Caco-2 (cell line): ENCODE results near the gene MAMDC4. TPM values are rescaled to one million over a fixed set of nuclear protein-coding genes. Genes with fewer than 3 reads are reported as not detected.

Source experiments
- BruUV-seq: library from RNA; stranded (reverse); fragments of 400-500 nt; replicated peaks from 2 replicates; lab custom pipeline; 2021; lab: Mats Ljungman, UMichigan
- CTCF ChIA-PET: fragments of 300-600 bp; sonication (Branson Sonifier 250); formaldehyde crosslinking; loops from one replicate; lab custom pipeline; 2022; ENCODE audit warnings: antibody characterized with exemption; lab: Charles Lee
- POLR2A ChIA-PET: fragments of 300-600 bp; sonication (Branson Sonifier 250); formaldehyde crosslinking; loops from one replicate; lab custom pipeline; 2022; ENCODE audit warnings: antibody characterized with exemption; lab: Charles Lee
- DNase-seq, 2 experiments: peaks; one replicate each; pipeline versions ENCODE4 v3.0.0 to v3.0.0-alpha.2; 2020 to 2022
- H3K27me3 ChIP-seq: replicated peaks from 2 replicates; pipeline ENCODE4 v1.6.0; 2011; ENCODE audit warnings: low read length; ENCODE audit not compliant: control insufficient read depth, insufficient read depth
- H3K36me3 ChIP-seq: 2 replicates; pipeline ENCODE4 v1.5.1; 2011; ENCODE audit warnings: low read length; ENCODE audit not compliant: control insufficient read depth, insufficient read depth
- H3K4me1 ChIP-seq: fragments of 250-450 bp; sonication (Bioruptor Pico); 2 replicates; pipeline ENCODE4 v1.5.1; 2020; ENCODE audit warnings: mild to moderate bottlenecking
- H3K4me3 ChIP-seq: 2 replicates; pipeline ENCODE4 v1.5.1; 2011; ENCODE audit warnings: low read depth, mild to moderate bottlenecking, control low read depth, low read length
- H3K9me3 ChIP-seq: fragments of 250-450 bp; sonication (Bioruptor Pico); 2 replicates; pipeline ENCODE4 v1.5.1; 2020; ENCODE audit warnings: mild to moderate bottlenecking, moderate library complexity
- H3K27ac Mint-ChIP-seq: one replicate; pipeline ENCODE4 v1.8.0; 2022; ENCODE audit warnings: mixed read lengths; ENCODE audit not compliant: unreplicated experiment
- H3K27me3 Mint-ChIP-seq: one replicate; pipeline ENCODE4 v1.8.0; 2022; ENCODE audit warnings: mixed read lengths; ENCODE audit not compliant: insufficient read depth, unreplicated experiment
- H3K36me3 Mint-ChIP-seq: one replicate; pipeline ENCODE4 v1.8.0; 2022; ENCODE audit warnings: mild to moderate bottlenecking, mixed read lengths; ENCODE audit not compliant: insufficient read depth, unreplicated experiment
- H3K4me1 Mint-ChIP-seq: one replicate; pipeline ENCODE4 v1.8.0; 2022; ENCODE audit warnings: low read depth, mixed read lengths; ENCODE audit not compliant: unreplicated experiment
- H3K4me3 Mint-ChIP-seq: one replicate; pipeline ENCODE4 v1.8.0; 2022; ENCODE audit warnings: mild to moderate bottlenecking, moderate library complexity, mixed read lengths; ENCODE audit not compliant: unreplicated experiment
- H3K9me3 Mint-ChIP-seq: one replicate; pipeline ENCODE4 v1.8.0; 2022; ENCODE audit warnings: mixed read lengths; ENCODE audit not compliant: unreplicated experiment
- CTCF ChIP-seq, 2 experiments: fragments of 200-600 bp in 1 of 2; IDR thresholded peaks; 1 replicate in 1 of 2; 2 replicates in 1 of 2; pipeline versions ENCODE4 v1.5.1 to v1.8.0; 2011 to 2022; ENCODE audit warnings: antibody characterized with exemption in 1 of 2, control low read depth in 1 of 2, inconsistent platforms in 1 of 2, low read depth in 1 of 2, low read length in 1 of 2, mild to moderate bottlenecking in 1 of 2, moderate library complexity in 1 of 2; ENCODE audit not compliant: insufficient read depth in 1 of 2, severe bottlenecking in 1 of 2, unreplicated experiment in 1 of 2
- intact Hi-C: fragments of 100-400 bp; cut with micrococcal nuclease; formaldehyde crosslinking; loops from one replicate; pipeline ENCODE4 v1.10.0; 2022; ENCODE audit not compliant: unreplicated experiment
- total RNA-seq: library from RNA; stranded (reverse); gene quantifications from 2 replicates; pipeline ENCODE4 v1.2.3, GENCODE V29; 2022

The MAMDC4 gene
- total RNA-seq, 1 experiment from 2014 or later, result 8.8 TPM

- Histone ChIP-seq H3K27me3 (no peaks in the 10 kb centered on the region), H3K9me3 (no peaks in the 10 kb centered on the region), H3K4me3 (no peak overlapping the region), H3K36me3 (0 out of 2 replicates have a peak, but pooled peaks cover 1% of the 10 kb centered on the region), H3K4me1 (peaks cover 19% of the 10 kb centered on the region)
- no TSS peak for BruUV-seq
- DNase-seq, result no peak
- no peaks in the 10 kb centered on the region for H3K9me3 Mint-ChIP-seq
- no peaks in the 10 kb centered on the region for H3K27me3 Mint-ChIP-seq
- peaks cover 18% of the 10 kb centered on the region for H3K4me1 Mint-ChIP-seq
- intact Hi-C loops, result no loop called here
- H3K36me3 Mint-ChIP-seq, result peaks cover 78% of the 10 kb centered on the region
- H3K4me3 Mint-ChIP-seq, result no peak overlapping the region
- ChIA-PET CTCF (no interaction called here), POLR2A (no interaction called here)
- H3K27ac Mint-ChIP-seq, result no peak overlapping the region
- TF ChIP-seq CTCF (IDR thresholded peaks at IDR 0.05; ENCODE audit: insufficient read depth in 1 of 2, low read depth in 1 of 2, low read length in 1 of 2, severe bottlenecking in 1 of 2, unreplicated experiment in 1 of 2), result no peak
These were observed 51.0 kb downstream of the MAMDC4 start for GRCh38 chr9:136903041-136903554.

- H3K36me3 ChIP-seq, result peaks cover 1% of the 10 kb centered on the region; the same call in 1 of the 2 replicates
- H3K27me3 Mint-ChIP-seq, result no peaks in the 10 kb centered on the region
- H3K27me3 ChIP-seq, result no peaks in the 10 kb centered on the region
- H3K4me3 Mint-ChIP-seq, result no peak overlapping the region
- ChIA-PET POLR2A (no interaction called here), CTCF (no interaction called here)
- TF ChIP-seq CTCF (IDR thresholded peaks at IDR 0.05; ENCODE audit: insufficient read depth in 1 of 2, low read depth in 1 of 2, low read length in 1 of 2, severe bottlenecking in 1 of 2, unreplicated experiment in 1 of 2), result no peak
- H3K9me3 Mint-ChIP-seq, result no peaks in the 10 kb centered on the region
- no peak overlapping the region for H3K4me3 ChIP-seq
- no peak for DNase-seq
- H3K4me1 ChIP-seq, result peaks cover 11% of the 10 kb centered on the region
- peaks cover 85% of the 10 kb centered on the region for H3K36me3 Mint-ChIP-seq
- H3K9me3 ChIP-seq, result no peaks in the 10 kb centered on the region
- intact Hi-C loops, result no loop called here
- no TSS peak for BruUV-seq
- H3K27ac Mint-ChIP-seq, result peak overlapping the region; percentile 34
- peaks cover 8% of the 10 kb centered on the region for H3K4me1 Mint-ChIP-seq
These were observed 54.1 kb downstream of the MAMDC4 start for GRCh38 chr9:136906266-136906665.

GRCh38 chr9:136907011-136907914 is 55.1 kb downstream of the MAMDC4 start:
- no peaks in the 10 kb centered on the region for H3K9me3 ChIP-seq
- DNase-seq, result no peak
- Mint-ChIP-seq H3K4me1 (no peaks in the 10 kb centered on the region), H3K36me3 (peaks cover 83% of the 10 kb centered on the region), H3K4me3 (no peak overlapping the region), H3K27me3 (no peaks in the 10 kb centered on the region), H3K9me3 (no peaks in the 10 kb centered on the region), H3K27ac (peak overlapping the region; percentile 34)
- no peak for TF ChIP-seq CTCF (IDR thresholded peaks at IDR 0.05; ENCODE audit: insufficient read depth in 1 of 2, low read depth in 1 of 2, low read length in 1 of 2, severe bottlenecking in 1 of 2, unreplicated experiment in 1 of 2)
- no TSS peak for BruUV-seq
- H3K27me3 ChIP-seq, result no peaks in the 10 kb centered on the region
- POLR2A ChIA-PET, result interaction anchor here (0.6 kb wide), 1 partner anchor 10 kb away, joined by 3 read pairs; no protein-coding TSS in a partner anchor
- peaks cover 1% of the 10 kb centered on the region; the same call in 1 of the 2 replicates for H3K4me1 ChIP-seq
- CTCF ChIA-PET, result interaction anchor here (0.6 to 0.8 kb wide), 2 partner anchors 33 to 65 kb away, joined by 3 to 4 read pairs; partner anchors contain the start of gene AJM1
- intact Hi-C loops, result no loop called here
- no peak overlapping the region for H3K4me3 ChIP-seq
- peaks cover 1% of the 10 kb centered on the region; the same call in 1 of the 2 replicates for H3K36me3 ChIP-seq
